Measurements from ENCODE around the gene DDHD1.

Gene DDHD1

DNA sequence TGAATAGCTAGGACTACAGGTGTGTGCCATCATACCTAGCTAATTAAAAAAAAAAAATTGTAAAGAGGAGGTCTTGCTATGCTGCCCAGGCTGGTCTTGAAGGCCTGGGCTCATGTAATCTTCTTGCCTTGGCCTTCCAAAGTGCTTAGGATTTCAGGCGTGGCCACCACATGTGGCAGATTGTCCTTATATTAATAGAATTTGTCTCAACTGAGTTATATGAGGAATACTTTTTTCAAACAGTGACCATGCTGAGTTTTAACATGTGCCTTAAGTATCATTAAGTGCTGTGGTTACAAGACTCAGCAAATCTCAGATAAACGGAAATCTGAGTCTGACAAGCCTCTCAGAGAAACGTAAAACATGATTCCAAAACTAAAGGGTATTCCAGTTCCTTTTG is 119.1 kb downstream of the DDHD1 start:
- DNase-seq (ENCODE audit: low read depth, low spot score), result no peak

GRCh38 chr14:53032838-53033390 is 120.2 kb downstream of the DDHD1 start:
- no peak for DNase-seq (ENCODE audit: low read depth, low spot score)

DNA sequence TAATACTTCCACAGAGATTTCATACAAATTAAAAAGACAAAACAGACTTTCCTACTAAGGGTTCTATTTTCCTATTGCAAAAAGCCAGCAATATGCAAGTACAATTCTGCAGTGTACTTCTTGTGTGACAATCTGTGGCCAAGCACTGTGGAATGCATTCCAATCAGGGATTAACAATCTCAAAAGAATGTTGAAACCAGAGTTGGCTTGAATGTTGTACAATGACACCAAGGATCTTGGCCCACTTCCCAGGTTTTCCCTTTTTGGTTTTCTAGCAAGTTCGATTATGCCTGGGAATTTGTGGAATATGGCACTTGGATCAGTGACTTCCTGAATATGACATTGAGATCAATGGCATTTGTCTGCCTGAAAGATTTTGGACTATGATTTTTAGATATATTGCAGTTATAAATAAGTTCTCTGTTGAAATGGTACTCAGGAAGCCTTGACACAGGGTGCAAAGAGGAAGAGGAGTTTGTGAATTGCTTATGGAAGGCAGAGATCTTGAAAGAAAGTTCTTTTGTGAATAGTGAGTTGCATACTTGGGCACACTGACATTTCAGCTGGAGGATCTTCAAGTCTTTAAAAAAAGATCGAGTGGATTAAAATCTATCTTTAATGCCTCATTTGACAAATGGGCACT is 120.8 kb downstream of the DDHD1 start:
- no peak for DNase-seq (ENCODE audit: low read depth, low spot score)

DNA sequence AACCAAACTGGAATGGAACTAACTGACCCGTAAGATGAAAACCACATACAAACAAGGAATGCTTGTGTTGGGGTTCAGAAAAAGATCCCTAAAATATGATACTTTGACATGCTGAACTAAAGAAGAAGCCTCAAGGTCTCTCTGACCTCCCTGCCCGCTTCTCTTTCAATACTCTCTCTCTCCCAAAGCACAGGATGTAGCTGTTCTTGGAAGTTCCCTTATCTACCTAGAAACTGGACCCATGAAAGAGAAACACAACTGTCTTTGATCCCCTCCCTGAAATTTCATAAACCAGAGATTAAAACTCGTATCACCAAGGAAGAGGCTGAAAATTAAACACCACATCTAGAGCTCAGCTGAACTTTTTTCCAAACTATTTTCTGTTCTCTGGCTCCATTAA is 125.6 kb downstream of the DDHD1 start:
- no peak for DNase-seq (ENCODE audit: low read depth, low spot score)

DNA sequence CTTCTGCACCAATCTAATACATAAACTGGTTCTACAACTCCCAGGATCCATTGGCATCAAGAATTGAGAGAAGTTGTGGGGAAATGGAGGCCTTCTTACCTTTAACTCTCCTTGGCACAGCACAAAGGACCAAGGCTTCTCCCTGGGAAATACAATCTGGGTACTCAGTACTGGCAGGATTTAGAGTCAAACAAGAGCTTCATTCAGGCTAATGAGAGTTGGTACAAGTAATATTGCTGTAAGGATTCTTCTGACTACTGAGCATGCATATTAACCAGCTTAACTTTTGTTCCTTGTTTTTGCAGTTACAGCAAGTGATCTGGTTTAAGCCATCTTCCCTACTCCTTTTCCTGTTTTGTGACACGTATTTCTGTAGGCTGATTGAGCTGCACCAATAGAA is 126.1 kb downstream of the DDHD1 start:
- DNase-seq (ENCODE audit: low read depth, low spot score), result no peak

- DNase-seq (ENCODE audit: low read depth, low spot score), result no peak
These were observed 129.8 kb downstream of the DDHD1 start for GRCh38 chr14:53023325-53023724.

- DNase-seq (ENCODE audit: low read depth, low spot score), result no peak
These were observed 130.5 kb downstream of the DDHD1 start for GRCh38 chr14:53022593-53022992.

DNA sequence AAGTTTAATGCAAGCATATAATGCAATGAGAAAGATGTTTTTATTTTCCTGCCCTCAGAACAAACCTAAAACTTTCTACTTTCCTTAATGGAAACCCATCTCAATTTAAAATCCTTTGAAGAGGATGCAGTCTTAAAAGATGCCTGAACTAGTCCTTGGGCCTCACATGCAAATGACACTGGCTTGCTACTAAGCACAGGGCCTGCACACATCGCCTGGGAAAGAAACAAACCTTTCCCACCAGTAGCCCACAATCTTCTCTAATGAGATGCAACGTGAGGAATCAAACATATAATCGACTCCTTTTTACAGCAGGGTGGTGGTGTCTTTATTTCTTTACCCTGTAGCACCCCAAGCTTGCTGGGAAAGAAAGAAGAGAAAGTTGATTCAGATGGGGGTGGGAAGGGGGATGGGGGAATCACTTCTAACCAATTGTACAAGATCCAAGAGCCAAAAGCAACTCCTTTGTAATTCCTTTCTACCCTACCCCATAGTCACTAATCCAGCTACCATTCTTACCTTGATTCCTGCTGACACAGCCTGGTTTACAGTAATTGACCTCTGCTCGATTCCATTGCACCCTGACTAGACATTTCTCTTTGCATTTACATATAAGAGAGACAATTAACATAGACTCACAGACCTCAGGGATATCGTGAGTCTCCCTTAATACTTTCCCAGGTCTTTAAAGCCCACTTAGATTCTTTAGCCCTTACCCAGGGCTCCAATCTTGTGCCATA is 132.8 kb downstream of the DDHD1 start:
- DNase-seq (ENCODE audit: low read depth, low spot score), result peak; percentile 47

GRCh38 chr14:53019406-53019805 is 133.7 kb downstream of the DDHD1 start:
- DNase-seq (ENCODE audit: low read depth, low spot score), result no peak

GRCh38 chr14:53017837-53018236 is 135.3 kb downstream of the DDHD1 start:
- no peak for DNase-seq (ENCODE audit: low read depth, low spot score)

DNA sequence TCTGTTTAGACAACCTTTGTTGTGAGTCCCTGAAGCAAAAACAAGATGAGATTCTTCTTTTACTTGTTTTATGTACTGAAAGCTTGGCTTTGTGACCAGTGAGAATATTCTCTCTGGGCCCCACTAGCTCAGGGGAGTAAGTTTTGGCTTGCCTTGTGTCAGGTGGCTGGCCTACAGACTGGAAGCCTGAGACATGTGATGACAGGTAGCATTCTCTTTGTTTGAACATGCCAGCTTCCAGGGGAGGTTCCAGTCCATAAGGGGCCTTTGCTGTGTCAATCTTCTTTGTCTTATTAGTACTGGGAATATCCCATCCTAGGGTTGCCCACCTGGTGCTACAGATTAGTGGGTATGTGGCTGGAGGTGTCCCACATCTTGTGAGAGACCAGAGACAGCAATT is 136.2 kb downstream of the DDHD1 start:
- DNase-seq (ENCODE audit: low read depth, low spot score), result no peak

DNA sequence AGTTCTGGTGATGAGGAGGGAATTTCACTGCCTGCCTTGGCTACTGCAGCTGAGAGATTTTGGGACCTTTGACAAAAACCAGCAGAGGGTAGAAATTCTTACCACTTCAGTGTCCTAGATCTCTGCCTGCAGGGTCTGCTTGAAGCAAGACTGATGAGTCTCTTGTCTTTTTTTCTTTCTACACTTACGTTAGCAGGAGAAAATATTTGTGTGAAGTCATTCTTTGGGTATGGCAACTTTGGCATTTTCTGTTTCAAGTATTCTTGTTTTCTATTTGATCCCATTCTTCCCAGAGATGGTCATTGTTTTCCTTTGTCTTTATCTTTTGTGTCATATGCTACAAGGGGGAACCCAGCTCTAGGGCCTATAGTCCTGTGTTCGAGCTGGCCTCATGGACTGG is 136.6 kb downstream of the DDHD1 start:
- DNase-seq (ENCODE audit: low read depth, low spot score), result no peak

DNA sequence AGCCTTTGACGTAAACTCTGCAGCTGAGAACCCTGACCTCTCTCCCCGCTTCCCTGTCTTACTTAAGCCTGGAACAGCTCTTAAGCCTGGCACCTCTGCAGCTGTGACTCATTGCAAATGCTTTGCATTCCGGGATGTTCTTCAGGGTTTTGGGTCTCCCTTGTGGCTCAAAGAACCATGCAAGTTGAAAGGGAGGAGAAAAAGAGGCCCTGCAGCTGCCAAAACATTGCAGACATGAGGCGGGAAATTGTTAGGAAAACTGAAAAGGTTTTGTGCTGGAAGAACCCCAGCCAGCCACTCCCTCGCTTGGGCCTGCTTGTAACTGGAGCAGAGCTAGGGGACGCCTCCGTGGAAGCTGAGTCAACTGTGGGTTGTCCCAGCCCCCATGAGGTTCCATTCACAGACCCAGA is 142.1 kb downstream of the DDHD1 start:
- peak; percentile 91 for DNase-seq (ENCODE audit: low read depth, low spot score)

DNA sequence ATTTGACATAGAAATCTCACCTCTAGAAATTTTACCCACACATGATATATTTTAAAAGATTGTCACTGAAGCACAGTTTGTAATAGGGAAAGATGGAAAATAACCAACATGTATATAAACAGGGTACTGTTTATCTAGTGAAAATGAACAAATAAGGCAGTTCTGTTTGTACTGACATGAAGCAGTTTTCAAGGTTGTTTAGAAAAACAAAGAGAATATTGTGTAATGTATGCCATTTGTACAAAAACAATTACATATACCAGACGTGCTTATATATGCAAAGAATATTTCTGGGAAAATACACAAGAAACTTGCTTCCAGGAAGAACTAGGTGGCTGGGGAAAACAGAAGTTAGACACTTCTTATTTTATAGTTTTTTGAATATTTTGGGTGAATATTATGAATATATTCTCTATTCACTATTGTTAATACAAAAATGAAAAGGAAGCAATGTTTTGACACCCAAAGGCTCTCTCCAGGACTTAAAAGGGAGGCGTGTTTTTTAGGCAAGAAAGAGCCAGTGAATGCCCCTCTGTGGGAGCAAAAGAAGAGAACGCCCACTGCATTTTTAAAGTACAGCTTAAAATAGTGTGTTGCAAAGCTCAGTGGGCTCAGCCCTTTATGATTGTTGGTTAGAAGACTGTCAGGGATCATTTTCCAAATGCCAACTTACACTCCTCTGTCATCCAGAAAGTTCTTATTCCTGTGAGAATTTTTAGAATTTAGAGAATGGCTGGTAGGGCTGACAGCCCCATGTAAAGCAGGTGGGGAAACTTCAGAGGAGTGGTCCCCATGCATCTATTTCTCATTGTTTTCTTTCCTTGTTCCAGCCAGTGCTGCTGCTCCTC is 142.7 kb downstream of the DDHD1 start:
- DNase-seq (ENCODE audit: low read depth, low spot score), result no peak

DNA sequence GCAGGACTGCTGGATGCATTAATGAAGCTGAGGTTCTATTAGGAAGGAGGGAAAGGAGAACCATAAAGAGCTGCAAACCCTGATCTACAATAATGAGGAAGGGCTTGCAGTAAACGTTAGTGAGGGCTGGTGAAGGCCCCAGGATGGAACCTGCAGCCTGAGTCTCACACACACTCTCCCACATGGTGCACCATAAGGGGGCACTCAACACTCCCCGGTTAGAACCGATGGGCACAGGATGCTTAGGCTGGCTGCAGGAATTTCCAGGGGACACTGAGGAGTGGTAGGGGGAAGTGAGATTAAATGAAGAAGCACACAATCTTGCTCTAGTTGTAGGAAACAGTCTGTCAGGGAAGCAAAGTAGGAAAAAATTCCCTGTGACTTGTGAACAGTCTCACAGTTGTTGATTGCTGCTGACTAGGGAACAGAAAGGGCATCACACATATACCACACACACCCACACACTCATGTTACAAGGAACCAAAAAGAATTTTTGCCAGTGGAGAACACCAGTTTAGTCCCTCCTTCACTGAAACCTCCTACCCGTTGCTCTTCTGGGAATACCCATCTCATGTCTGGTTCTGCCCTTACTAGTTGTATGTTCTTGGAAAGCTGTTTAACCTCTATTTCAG is 146.1 kb downstream of the DDHD1 start:
- DNase-seq (ENCODE audit: low read depth, low spot score), result no peak

GRCh38 chr14:53004976-53005375 is 148.1 kb downstream of the DDHD1 start:
- DNase-seq (ENCODE audit: low read depth, low spot score), result no peak

DNA sequence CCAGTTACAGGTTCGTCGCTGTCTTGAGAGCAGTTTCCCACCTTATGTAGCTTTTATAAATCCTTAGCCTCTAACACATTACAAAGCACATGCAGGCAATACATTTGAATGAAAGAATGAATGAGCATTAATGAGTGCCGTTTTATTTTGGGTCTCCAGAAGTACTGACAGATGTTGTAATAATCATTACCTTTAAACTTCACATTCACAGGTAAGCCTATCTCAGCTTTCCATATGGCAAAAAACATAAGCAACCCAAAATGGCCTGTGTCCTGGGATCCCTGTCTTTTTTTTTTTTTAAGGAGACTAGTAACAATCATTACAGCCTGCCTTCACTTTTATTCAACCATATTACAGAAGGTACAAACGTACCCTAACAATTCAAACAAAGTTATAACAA is 149.3 kb downstream of the DDHD1 start:
- DNase-seq (ENCODE audit: low read depth, low spot score), result no peak

- DNase-seq (ENCODE audit: low read depth, low spot score), result peak; percentile 41
These were observed 150.5 kb downstream of the DDHD1 start for GRCh38 chr14:53002576-53002975.

GRCh38 chr14:53001787-53002378 is 151.2 kb downstream of the DDHD1 start:
- DNase-seq (ENCODE audit: low read depth, low spot score), result no peak

- no peak for DNase-seq (ENCODE audit: low read depth, low spot score)
These were observed 154.6 kb downstream of the DDHD1 start for GRCh38 chr14:52998376-52999015.

- DNase-seq (ENCODE audit: low read depth, low spot score), result no peak
These were observed 156.6 kb downstream of the DDHD1 start for GRCh38 chr14:52996493-52996892.

Measured in ELF-1 (cell line).